K562 (cell line): ENCODE data around the gene LCN12. TPM values are rescaled to one million over a fixed set of nuclear protein-coding genes. Genes with fewer than 3 reads are reported as not detected.

Source experiments
- CSDE1 ChIP-seq, 2 experiments: fragments of 450-650 bp; IDR thresholded peaks; 2 replicates each; pipeline ENCODE4 v1.6.1; 2016; ENCODE audit warnings: mild to moderate bottlenecking in 1 of 2
- E2F8 ChIP-seq: fragments of 450-650 bp; IDR thresholded peaks from 2 replicates; pipeline ENCODE4 v1.7.1; 2018; ENCODE audit warnings: mild to moderate bottlenecking, low read depth; ENCODE audit not compliant: partially characterized antibody
- GATAD2A ChIP-seq: fragments of 450-650 bp; IDR thresholded peaks from 2 replicates; pipeline ENCODE4 v1.6.1; 2017
- KDM2B ChIP-seq: fragments of 250-450 bp; sonication (Bioruptor Pico); IDR thresholded peaks from 2 replicates; pipeline ENCODE4 v1.8.0; 2021; ENCODE audit warnings: mild to moderate bottlenecking, moderate library complexity
- MAFK ChIP-seq: IDR thresholded peaks from 2 replicates; pipeline ENCODE4 v1.6.1; 2011; ENCODE audit warnings: low read length, improper control_type of control experiment
- POLR2AphosphoS2 ChIP-seq: IDR thresholded peaks from 2 replicates; pipeline ENCODE4 v1.6.1; 2012; ENCODE audit warnings: low read length, improper control_type of control experiment
- REST ChIP-seq, 2 experiments: fragments of 450-650 bp; formaldehyde crosslinking in 1 of 2; IDR thresholded peaks; 2 replicates each; pipeline versions ENCODE4 v1.4.0 to v1.6.1; 2014 to 2020; ENCODE audit warnings: mild to moderate bottlenecking in 2 of 2, borderline replicate concordance in 1 of 2, low read depth in 1 of 2
- SMC3 ChIP-seq: conservative IDR thresholded peaks from 2 replicates; pipeline ENCODE4 v1.6.1; 2011; ENCODE audit warnings: low read depth, low read length, improper control_type of control experiment; ENCODE audit not compliant: insufficient read depth
- polyA plus RNA-seq, 8 experiments: library from polyadenylated mRNA; depleted of rRNA in 4 of 8; stranded (reverse) in 5 of 8; unstranded in 3 of 8; fragments of >200 nt; fragmentation: Nextera tagmentation in 2 of 8; fragmentation: Illumina TruSeq in 1 of 8; extraction: Ambion mirVana in 2 of 8; extraction: Trizol in 1 of 8; gene quantifications; 2 replicates each; pipeline versions ENCODE4 v1.2.1 to v1.2.3, GENCODE V29; 2011 to 2014; ENCODE audit warnings: inconsistent platforms in 1 of 8, missing spikeins in 1 of 8
- total RNA-seq, 7 experiments: library from RNA; depleted of rRNA in 6 of 7; stranded (reverse); fragments of >200 nt in 6 of 7; fragmentation: Illumina TruSeq in 2 of 7; extraction: Trizol in 2 of 7; gene quantifications; 2 replicates each; pipeline versions ENCODE4 v1.2.1 to v1.2.3, GENCODE V29; 2011 to 2021; ENCODE audit warnings: low replicate concordance in 1 of 7
- TF ChIP-seq, protein P1 (sequence below): sonication (generic); formaldehyde crosslinking; IDR thresholded peaks from 2 replicates; pipeline ENCODE4 v1.8.1; 2023; ENCODE audit warnings: mild to moderate bottlenecking, missing genetic modification reagents
- TF ChIP-seq, protein P2 (sequence below): sonication (generic); formaldehyde crosslinking; IDR thresholded peaks from 2 replicates; pipeline ENCODE4 v1.5.0; 2020; ENCODE audit warnings: missing genetic modification reagents
- TF ChIP-seq, protein P3 (sequence below): sonication (generic); formaldehyde crosslinking; IDR thresholded peaks from 2 replicates; pipeline ENCODE4 v1.8.1; 2023; ENCODE audit warnings: mild to moderate bottlenecking, missing genetic modification reagents

LCN12 gene
- total and polyA plus RNA-seq, 9 of the 15 experiments (the other 6 are each of a cell fraction or from before 2014, with no cell fraction given) = 0.05 TPM; not detected in 8

DNA sequence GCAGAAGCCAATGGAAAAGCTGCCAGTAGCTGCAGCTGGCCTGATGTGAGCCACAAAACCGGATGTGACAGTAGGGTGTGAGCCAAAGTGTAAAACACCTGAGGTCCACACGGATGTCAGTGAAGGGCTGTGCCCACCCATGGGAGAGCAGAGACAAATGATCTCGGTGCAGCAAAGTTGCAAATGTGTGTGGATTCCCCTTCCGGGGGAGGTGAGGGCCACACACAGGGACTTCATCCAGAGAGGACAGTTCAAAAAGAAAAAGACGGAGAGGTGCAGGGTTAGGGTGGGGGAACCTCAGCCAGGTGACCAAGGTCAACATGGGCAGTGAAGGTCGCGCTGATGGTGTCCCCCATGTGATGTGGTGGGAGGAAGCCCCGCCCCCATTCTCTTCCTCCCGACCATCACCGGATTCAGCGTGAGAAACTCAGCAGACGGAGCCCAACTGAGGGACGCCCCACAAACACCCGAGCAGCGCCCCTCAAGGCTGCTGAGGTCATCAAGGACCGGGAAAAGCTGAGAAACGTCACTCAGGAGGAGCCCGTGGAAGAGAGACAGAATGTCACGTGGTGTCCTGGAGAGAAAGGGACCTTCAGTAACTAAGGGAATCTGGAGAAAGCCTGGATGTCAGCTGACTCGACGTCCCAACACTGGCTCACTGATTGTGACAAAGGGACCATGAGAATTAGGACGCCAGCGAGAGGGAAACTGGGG is 13.9 kb downstream of the LCN12 start (continued):
- no peak for TF ChIP-seq GATAD2A
- TF ChIP-seq POLR2AphosphoS2 = no peak
- TF ChIP-seq E2F8 = no peak
- peak; percentile 33 for TF ChIP-seq REST (IDR thresholded peaks at IDR 0.05; ENCODE audit: borderline replicate concordance)
- TF ChIP-seq REST (CRISPR knock-in tag; IDR thresholded peaks at IDR 0.05; ENCODE audit: low read depth) = no peak
- no peak for TF ChIP-seq MAFK
- TF ChIP-seq, protein P1, sequence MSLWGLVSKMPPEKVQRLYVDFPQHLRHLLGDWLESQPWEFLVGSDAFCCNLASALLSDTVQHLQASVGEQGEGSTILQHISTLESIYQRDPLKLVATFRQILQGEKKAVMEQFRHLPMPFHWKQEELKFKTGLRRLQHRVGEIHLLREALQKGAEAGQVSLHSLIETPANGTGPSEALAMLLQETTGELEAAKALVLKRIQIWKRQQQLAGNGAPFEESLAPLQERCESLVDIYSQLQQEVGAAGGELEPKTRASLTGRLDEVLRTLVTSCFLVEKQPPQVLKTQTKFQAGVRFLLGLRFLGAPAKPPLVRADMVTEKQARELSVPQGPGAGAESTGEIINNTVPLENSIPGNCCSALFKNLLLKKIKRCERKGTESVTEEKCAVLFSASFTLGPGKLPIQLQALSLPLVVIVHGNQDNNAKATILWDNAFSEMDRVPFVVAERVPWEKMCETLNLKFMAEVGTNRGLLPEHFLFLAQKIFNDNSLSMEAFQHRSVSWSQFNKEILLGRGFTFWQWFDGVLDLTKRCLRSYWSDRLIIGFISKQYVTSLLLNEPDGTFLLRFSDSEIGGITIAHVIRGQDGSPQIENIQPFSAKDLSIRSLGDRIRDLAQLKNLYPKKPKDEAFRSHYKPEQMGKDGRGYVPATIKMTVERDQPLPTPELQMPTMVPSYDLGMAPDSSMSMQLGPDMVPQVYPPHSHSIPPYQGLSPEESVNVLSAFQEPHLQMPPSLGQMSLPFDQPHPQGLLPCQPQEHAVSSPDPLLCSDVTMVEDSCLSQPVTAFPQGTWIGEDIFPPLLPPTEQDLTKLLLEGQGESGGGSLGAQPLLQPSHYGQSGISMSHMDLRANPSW (CRISPR knock-in tag) = no peak
- TF ChIP-seq, protein P2, sequence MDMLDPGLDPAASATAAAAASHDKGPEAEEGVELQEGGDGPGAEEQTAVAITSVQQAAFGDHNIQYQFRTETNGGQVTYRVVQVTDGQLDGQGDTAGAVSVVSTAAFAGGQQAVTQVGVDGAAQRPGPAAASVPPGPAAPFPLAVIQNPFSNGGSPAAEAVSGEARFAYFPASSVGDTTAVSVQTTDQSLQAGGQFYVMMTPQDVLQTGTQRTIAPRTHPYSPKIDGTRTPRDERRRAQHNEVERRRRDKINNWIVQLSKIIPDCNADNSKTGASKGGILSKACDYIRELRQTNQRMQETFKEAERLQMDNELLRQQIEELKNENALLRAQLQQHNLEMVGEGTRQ (CRISPR knock-in tag) = peak; percentile 74
- TF ChIP-seq KDM2B (CRISPR knock-in tag) = no peak
- no peak for TF ChIP-seq SMC3
- TF ChIP-seq, protein P3, sequence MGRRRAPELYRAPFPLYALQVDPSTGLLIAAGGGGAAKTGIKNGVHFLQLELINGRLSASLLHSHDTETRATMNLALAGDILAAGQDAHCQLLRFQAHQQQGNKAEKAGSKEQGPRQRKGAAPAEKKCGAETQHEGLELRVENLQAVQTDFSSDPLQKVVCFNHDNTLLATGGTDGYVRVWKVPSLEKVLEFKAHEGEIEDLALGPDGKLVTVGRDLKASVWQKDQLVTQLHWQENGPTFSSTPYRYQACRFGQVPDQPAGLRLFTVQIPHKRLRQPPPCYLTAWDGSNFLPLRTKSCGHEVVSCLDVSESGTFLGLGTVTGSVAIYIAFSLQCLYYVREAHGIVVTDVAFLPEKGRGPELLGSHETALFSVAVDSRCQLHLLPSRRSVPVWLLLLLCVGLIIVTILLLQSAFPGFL = no peak
- no peak for TF ChIP-seq CSDE1 (IDR thresholded peaks at IDR 0.05)
